OCI-LY1 (cell line): Measurements from ENCODE around the gene RAF1.

Experiments used
- H2AFZ ChIP-seq: fragments of 200-600 bp; sonication (generic), shearing (Covaris generic); 2 replicates; pipeline ENCODE4 v1.6.0; 2014; ENCODE audit warnings: antibody characterized with exemption, mild to moderate bottlenecking, low read length
- H3F3A ChIP-seq: fragments of 200-600 bp; sonication (generic), shearing (Covaris generic); 2 replicates; pipeline ENCODE4 v1.6.0; 2014; ENCODE audit warnings: mild to moderate bottlenecking, antibody characterized with exemption, low read length, moderate library complexity; ENCODE audit not compliant: insufficient read depth
- H3K27ac ChIP-seq: fragments of 200-600 bp; sonication (generic); 2 replicates; pipeline ENCODE4 v1.5.1; 2014; ENCODE audit warnings: low read length, mixed run types, mild to moderate bottlenecking, low read depth; ENCODE audit not compliant: poor library complexity, severe bottlenecking
- H3K27me3 ChIP-seq: fragments of 200-600 bp; sonication (generic); 2 replicates; pipeline ENCODE4 v1.6.0; 2014; ENCODE audit warnings: antibody characterized with exemption, mild to moderate bottlenecking, low read length, moderate library complexity; ENCODE audit not compliant: insufficient read depth
- H3K36me3 ChIP-seq: fragments of 200-600 bp; sonication (generic); 2 replicates; pipeline ENCODE4 v1.6.1; 2014; ENCODE audit warnings: mild to moderate bottlenecking, antibody characterized with exemption, low read length, moderate library complexity, mixed read lengths; ENCODE audit not compliant: insufficient read depth
- H3K4me1 ChIP-seq: fragments of 200-600 bp; sonication (generic); 2 replicates; pipeline ENCODE4 v1.5.1; 2014; ENCODE audit warnings: mild to moderate bottlenecking, low read length, moderate library complexity; ENCODE audit not compliant: insufficient read depth, severe bottlenecking
- H3K4me2 ChIP-seq: fragments of 200-600 bp; sonication (generic), shearing (Covaris generic); 2 replicates; pipeline ENCODE4 v1.6.1; 2014; ENCODE audit warnings: low read length
- H3K4me3 ChIP-seq: fragments of 200-600 bp; sonication (generic); 2 replicates; pipeline ENCODE4 v1.5.1; 2014; ENCODE audit warnings: low read length, low read depth, mild to moderate bottlenecking, mixed read lengths; ENCODE audit not compliant: poor library complexity, severe bottlenecking
- H3K79me2 ChIP-seq: fragments of 200-600 bp; shearing (Covaris generic); 2 replicates; pipeline ENCODE4 v1.6.1; 2016; ENCODE audit warnings: mixed run types, low read length, mixed read lengths; ENCODE audit not compliant: insufficient read depth
- H3K9ac ChIP-seq: fragments of 200-600 bp; sonication (generic), shearing (Covaris generic); 2 replicates; pipeline ENCODE4 v1.6.1; 2014; ENCODE audit warnings: mild to moderate bottlenecking, low read length, mixed read lengths
- H3K9me2 ChIP-seq: fragments of 200-600 bp; sonication (generic), shearing (Covaris generic); 2 replicates; pipeline ENCODE4 v1.6.1; 2014; ENCODE audit warnings: low read depth, mild to moderate bottlenecking, low read length, mixed read lengths
- H3K9me3 ChIP-seq: fragments of 200-600 bp; shearing (Covaris generic); 2 replicates; pipeline ENCODE4 v1.6.1; 2014; ENCODE audit warnings: low read length, mixed read lengths
- H4K20me1 ChIP-seq: fragments of 200-600 bp; sonication (generic), shearing (Covaris generic); 2 replicates; pipeline ENCODE4 v1.6.0; 2016; ENCODE audit warnings: mild to moderate bottlenecking, low read length; ENCODE audit not compliant: insufficient read depth
- EZH2 ChIP-seq: fragments of 200-600 bp; sonication (generic), shearing (Covaris generic); IDR thresholded peaks from 2 replicates; pipeline ENCODE4 v1.8.0; 2017; ENCODE audit warnings: borderline replicate concordance, mixed run types, mild to moderate bottlenecking, antibody characterized with exemption, low read length, moderate library complexity, mixed read lengths
- TF ChIP-seq, protein P1 (sequence below): fragments of 200-600 bp; sonication (generic), shearing (Covaris generic); IDR thresholded peaks from 2 replicates; pipeline ENCODE4 v1.5.1; 2017; ENCODE audit warnings: mild to moderate bottlenecking, antibody characterized with exemption, low read length, moderate library complexity, mixed read lengths

RAF1 gene

GRCh38 chr3:12681943-12682390 is 18.1 kb upstream of the RAF1 start:
- no peak for TF ChIP-seq EZH2
- TF ChIP-seq, protein P1, sequence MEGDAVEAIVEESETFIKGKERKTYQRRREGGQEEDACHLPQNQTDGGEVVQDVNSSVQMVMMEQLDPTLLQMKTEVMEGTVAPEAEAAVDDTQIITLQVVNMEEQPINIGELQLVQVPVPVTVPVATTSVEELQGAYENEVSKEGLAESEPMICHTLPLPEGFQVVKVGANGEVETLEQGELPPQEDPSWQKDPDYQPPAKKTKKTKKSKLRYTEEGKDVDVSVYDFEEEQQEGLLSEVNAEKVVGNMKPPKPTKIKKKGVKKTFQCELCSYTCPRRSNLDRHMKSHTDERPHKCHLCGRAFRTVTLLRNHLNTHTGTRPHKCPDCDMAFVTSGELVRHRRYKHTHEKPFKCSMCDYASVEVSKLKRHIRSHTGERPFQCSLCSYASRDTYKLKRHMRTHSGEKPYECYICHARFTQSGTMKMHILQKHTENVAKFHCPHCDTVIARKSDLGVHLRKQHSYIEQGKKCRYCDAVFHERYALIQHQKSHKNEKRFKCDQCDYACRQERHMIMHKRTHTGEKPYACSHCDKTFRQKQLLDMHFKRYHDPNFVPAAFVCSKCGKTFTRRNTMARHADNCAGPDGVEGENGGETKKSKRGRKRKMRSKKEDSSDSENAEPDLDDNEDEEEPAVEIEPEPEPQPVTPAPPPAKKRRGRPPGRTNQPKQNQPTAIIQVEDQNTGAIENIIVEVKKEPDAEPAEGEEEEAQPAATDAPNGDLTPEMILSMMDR, result no peak
- H3K27ac ChIP-seq, result no peak overlapping the region
- no peak overlapping the region for H3K4me2 ChIP-seq
- H3K9me2 ChIP-seq, result no peaks in the 10 kb centered on the region
- H2AFZ ChIP-seq, result no peak overlapping the region
- H3K4me3 ChIP-seq, result no peak overlapping the region
- H3F3A ChIP-seq, result no peaks in the 10 kb centered on the region
- no peaks in the 10 kb centered on the region for H3K9me3 ChIP-seq
- no peak overlapping the region for H3K9ac ChIP-seq
- H4K20me1 ChIP-seq, result no peaks in the 10 kb centered on the region
- H3K79me2 ChIP-seq, result no peaks in the 10 kb centered on the region
- H3K4me1 ChIP-seq, result no peaks in the 10 kb centered on the region
- H3K27me3 ChIP-seq, result peaks cover 3% of the 10 kb centered on the region; the same call in 1 of the 2 replicates
- H3K36me3 ChIP-seq, result no peaks in the 10 kb centered on the region

- Histone ChIP-seq H3K9me3 (no peaks in the 10 kb centered on the region), H3K4me3 (no peak overlapping the region), H3F3A (no peaks in the 10 kb centered on the region), H3K4me1 (no peaks in the 10 kb centered on the region), H3K27me3 (peaks cover 3% of the 10 kb centered on the region; the same call in 1 of the 2 replicates), H3K36me3 (no peaks in the 10 kb centered on the region), H3K79me2 (no peaks in the 10 kb centered on the region), H4K20me1 (no peaks in the 10 kb centered on the region), H3K9me2 (no peaks in the 10 kb centered on the region), H3K27ac (no peak overlapping the region), H2AFZ (no peak overlapping the region), H3K9ac (no peak overlapping the region), H3K4me2 (no peak overlapping the region)
- TF ChIP-seq EZH2, result no peak
- TF ChIP-seq, protein P1, result no peak
These were observed 17.4 kb upstream of the RAF1 start for GRCh38 chr3:12681089-12681942.

GRCh38 chr3:12679468-12679867 is 15.6 kb upstream of the RAF1 start:
- Histone ChIP-seq H2AFZ (no peak overlapping the region), H3K9me3 (no peaks in the 10 kb centered on the region), H4K20me1 (no peaks in the 10 kb centered on the region), H3K27me3 (peaks cover 3% of the 10 kb centered on the region; the same call in 1 of the 2 replicates), H3K4me2 (no peak overlapping the region), H3K36me3 (no peaks in the 10 kb centered on the region), H3K9me2 (no peaks in the 10 kb centered on the region), H3K4me1 (no peaks in the 10 kb centered on the region), H3K9ac (no peak overlapping the region), H3F3A (no peaks in the 10 kb centered on the region), H3K27ac (no peak overlapping the region), H3K79me2 (no peaks in the 10 kb centered on the region), H3K4me3 (no peak overlapping the region)
- TF ChIP-seq EZH2, result no peak
- TF ChIP-seq, protein P1, result no peak
